Progenitor cell of endocrine pancreas (in vitro differentiated cells): Measurements from ENCODE around the gene FBXW7. TPM values are rescaled to one million over a fixed set of nuclear protein-coding genes. Genes with fewer than 3 reads are reported as not detected.

Experiments used
- DNase-seq: peaks from one replicate; pipeline ENCODE4 v3.0.0; 2021; ENCODE audit warnings: low spot score; ENCODE audit not compliant: unreplicated experiment
- H3K27ac Mint-ChIP-seq: 2 replicates; pipeline ENCODE4 v1.8.0; 2021; ENCODE audit warnings: mild to moderate bottlenecking, moderate library complexity, mixed read lengths
- H3K27me3 Mint-ChIP-seq: 2 replicates; pipeline ENCODE4 v1.8.0; 2021; ENCODE audit warnings: mixed read lengths
- H3K36me3 Mint-ChIP-seq: 2 replicates; pipeline ENCODE4 v1.8.0; 2022; ENCODE audit warnings: mixed read lengths; ENCODE audit not compliant: insufficient read depth
- H3K4me1 Mint-ChIP-seq: 2 replicates; pipeline ENCODE4 v1.8.0; 2021; ENCODE audit warnings: low read depth, mixed read lengths
- H3K4me3 Mint-ChIP-seq: 2 replicates; pipeline ENCODE4 v1.8.0; 2021; ENCODE audit warnings: low read depth, mild to moderate bottlenecking, moderate library complexity, mixed read lengths
- H3K9me3 Mint-ChIP-seq: 2 replicates; pipeline ENCODE4 v1.8.0; 2021; ENCODE audit warnings: low read depth, mixed read lengths
- CTCF ChIP-seq: fragments of 200-600 bp; sonication (generic); IDR thresholded peaks from one replicate; pipeline ENCODE4 v1.5.0; 2021; ENCODE audit warnings: antibody characterized with exemption, mild to moderate bottlenecking; ENCODE audit not compliant: unreplicated experiment
- total RNA-seq: library from RNA; stranded (reverse); gene quantifications from 2 replicates; pipeline ENCODE4 v1.2.1, GENCODE V29; 2021

The FBXW7 gene
- total RNA-seq, 1 donor from 2014 or later: 52.1 TPM

GRCh38 chr4:152430507-152430906, 105.4 kb downstream of the FBXW7 start:
- Mint-ChIP-seq H3K36me3 (peaks cover 4% of the 10 kb centered on the region), H3K27me3 (no peaks in the 10 kb centered on the region), H3K4me1 (peaks cover 50% of the 10 kb centered on the region), H3K27ac (no peak overlapping the region), H3K4me3 (no peak overlapping the region), H3K9me3 (peaks cover 4% of the 10 kb centered on the region)
- no peak for TF ChIP-seq CTCF
- DNase-seq: no peak

- H3K27me3 Mint-ChIP-seq: no peaks in the 10 kb centered on the region
- H3K4me3 Mint-ChIP-seq: no peak overlapping the region
- H3K27ac Mint-ChIP-seq: no peak overlapping the region
- DNase-seq: no peak
- peaks cover 50% of the 10 kb centered on the region for H3K4me1 Mint-ChIP-seq
- no peak for TF ChIP-seq CTCF
- peaks cover 4% of the 10 kb centered on the region for H3K36me3 Mint-ChIP-seq
- peaks cover 4% of the 10 kb centered on the region for H3K9me3 Mint-ChIP-seq
Observed at GRCh38 chr4:152427981-152428380, 107.9 kb downstream of the FBXW7 start.

DNA sequence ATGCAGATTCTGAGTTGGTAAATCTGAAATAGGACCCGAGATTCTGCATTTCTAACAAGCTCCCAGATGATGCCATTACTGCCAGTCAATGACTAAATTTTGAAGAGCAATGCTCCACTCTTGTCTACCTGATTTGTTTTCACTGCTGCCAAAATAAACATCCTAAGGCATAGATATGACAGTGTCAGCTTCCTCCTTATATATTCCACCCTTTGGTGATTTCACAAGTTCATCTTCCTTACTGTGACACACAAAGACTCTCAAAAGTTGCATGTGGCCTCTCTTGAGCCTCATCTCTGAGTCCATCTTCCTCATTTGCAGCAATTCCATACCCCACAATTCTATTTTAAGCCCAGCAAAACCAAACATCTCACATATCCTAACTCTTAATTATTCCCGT, 110.9 kb downstream of the FBXW7 start:
- Mint-ChIP-seq H3K27ac (no peak overlapping the region), H3K4me3 (no peak overlapping the region)

GRCh38 chr4:152424396-152424795, 111.5 kb downstream of the FBXW7 start:
- Mint-ChIP-seq H3K4me3 (no peak overlapping the region), H3K27ac (no peak overlapping the region), H3K36me3 (peaks cover 4% of the 10 kb centered on the region), H3K9me3 (peaks cover 4% of the 10 kb centered on the region), H3K27me3 (no peaks in the 10 kb centered on the region), H3K4me1 (peaks cover 26% of the 10 kb centered on the region)
- DNase-seq: no peak
- TF ChIP-seq CTCF: no peak

More for the DNA sequence above, 110.9 kb downstream of the FBXW7 start:
- Mint-ChIP-seq H3K4me1 (peaks cover 28% of the 10 kb centered on the region), H3K27me3 (no peaks in the 10 kb centered on the region), H3K9me3 (peaks cover 4% of the 10 kb centered on the region), H3K36me3 (peaks cover 4% of the 10 kb centered on the region)
- DNase-seq: no peak
- TF ChIP-seq CTCF: no peak

GRCh38 chr4:152422817-152423320, 113.0 kb downstream of the FBXW7 start:
- Mint-ChIP-seq H3K27ac (no peak overlapping the region), H3K9me3 (peaks cover 4% of the 10 kb centered on the region), H3K4me3 (no peak overlapping the region), H3K36me3 (peaks cover 1% of the 10 kb centered on the region), H3K4me1 (peaks cover 24% of the 10 kb centered on the region), H3K27me3 (no peaks in the 10 kb centered on the region)
- no peak for TF ChIP-seq CTCF
- DNase-seq: no peak
